NCI-H2081 (cell line): ENCODE results near the gene COL6A2.
"Not testable (repeated sequence)": the region's sequence is repeated elsewhere in the genome, so short reads cannot be mapped to it uniquely, and the experiment has no call there.

Source experiments
- DNase-seq, 2 experiments: peaks; one replicate each; lab custom pipeline; 2025; lab: John Stamatoyannopoulos, UW

The COL6A2 gene

GRCh38 chr21:46176443-46177129 lies 78.7 kb downstream of the COL6A2 start:
- DNase-seq: not testable (repeated sequence)

- DNase-seq: no peak
Measured at GRCh38 chr21:46178961-46179360, 81.0 kb downstream of the COL6A2 start.
